Gastrocnemius medialis (tissue), 4 donors: ENCODE results near the gene C12orf75. TPM values are rescaled to one million over a fixed set of nuclear protein-coding genes. Genes with fewer than 3 reads are reported as not detected.
"Not testable (repeated sequence)": the region's sequence is repeated elsewhere in the genome, so short reads cannot be mapped to it uniquely, and the experiment has no call there.

Source experiments
- ATAC-seq, 2 donors: fragments of 150-250 bp; one replicate each; pipeline ENCODE4 v1.9.1; 2016
- DNase-seq, 2 donors: peaks; one replicate each; pipeline ENCODE4 v3.0.0-alpha.2; 2019
- H3K27ac ChIP-seq, 4 donors: fragments of 200-600 bp; sonication (generic); 1 replicate in 1 of 4; 2 replicates in 3 of 4; pipeline ENCODE4 v1.5.1; 2016 to 2018; ENCODE audit warnings: mild to moderate bottlenecking in 2 of 4, moderate library complexity in 1 of 4
- H3K27me3 ChIP-seq, 3 donors: fragments of 200-600 bp; sonication (generic) in 2 of 3; 1 replicate in 1 of 3; 2 replicates in 2 of 3; pipeline versions ENCODE4 v1.5.1 to v1.6.0; 2016 to 2019; ENCODE audit warnings: mild to moderate bottlenecking in 1 of 3, moderate library complexity in 1 of 3
- H3K36me3 ChIP-seq, 2 donors: fragments of 200-600 bp; sonication (generic) in 1 of 2; one replicate each; pipeline ENCODE4 v1.5.1; 2017 to 2018
- H3K4me1 ChIP-seq, 2 donors: fragments of 200-600 bp; sonication (generic) in 1 of 2; one replicate each; pipeline ENCODE4 v1.5.1; 2016 to 2017; ENCODE audit warnings: mild to moderate bottlenecking in 2 of 2
- H3K4me3 ChIP-seq, 4 donors: fragments of 200-600 bp; sonication (generic) in 3 of 4; 1 replicate in 1 of 4; 2 replicates in 3 of 4; pipeline ENCODE4 v1.5.1; 2016 to 2019; ENCODE audit warnings: mild to moderate bottlenecking in 2 of 4
- H3K9me3 ChIP-seq, 3 donors: fragments of 200-600 bp; sonication (generic) in 2 of 3; 1 replicate in 1 of 3; 2 replicates in 2 of 3; pipeline ENCODE4 v1.5.1; 2016 to 2019
- POLR2A ChIP-seq, 2 donors: fragments of 450-650 bp; IDR thresholded peaks; one replicate each; pipeline ENCODE4 v1.6.1; 2017; ENCODE audit warnings: antibody characterized with exemption in 2 of 2, mild to moderate bottlenecking in 2 of 2, moderate library complexity in 2 of 2
- in situ Hi-C, 4 donors: fragments of 200-750 bp; cut with MboI; loops; one replicate each; pipeline versions ENCODE4 v1.15.0 to v1.8.0; 2017; ENCODE audit warnings: low sequenced_read_pairs in 4 of 4
- intact Hi-C: fragments of 100-400 bp; cut with DNase I; formaldehyde crosslinking; loops from one replicate; pipeline ENCODE4 v1.15.1; 2023; ENCODE audit warnings: low total_unique reads
- total RNA-seq, 4 donors: library from RNA; depleted of rRNA; stranded (reverse); fragments of >200 nt; gene quantifications; one replicate each; pipeline versions ENCODE4 v1.1.0 to v1.2.3, GENCODE V29; 2016
- TF ChIP-seq, protein P1 (sequence below), 5 experiments: fragments of 450-650 bp in 3 of 5; fragments of 200-600 bp in 2 of 5; sonication (generic) in 2 of 5; IDR thresholded peaks in 4 of 5; conservative IDR thresholded peaks in 1 of 5; 1 replicate in 4 of 5; 2 replicates in 1 of 5; pipeline ENCODE4 v1.5.1; 2016 to 2019; ENCODE audit warnings: antibody characterized with exemption in 5 of 5, mild to moderate bottlenecking in 3 of 5, moderate library complexity in 3 of 5

Gene C12orf75
- total RNA-seq, 4 donors from 2014 or later, result 4.3 to 73.0 (median 17.3) TPM

- Histone ChIP-seq H3K4me1 (peaks cover 8 to 9% of the 10 kb centered on the region in 2 donors), H3K9me3 (no peaks in the 10 kb centered on the region), H3K27ac (peak overlapping the region in 3 of 4 donors; percentile 19 to 49 (median 24)), H3K36me3 (no peaks in the 10 kb centered on the region), H3K4me3 (peak overlapping the region in 2 of 4 donors; percentile 64 to 69), H3K27me3 (no peaks in the 10 kb centered on the region)
- intact Hi-C loops, result loop anchor here (5.0 kb wide), 1 partner anchor 95 kb away; the partner anchor contains the start of gene APPL2
- peak in 1 of 2 donors; percentile 13 for ATAC-seq
- TF ChIP-seq, protein P1, sequence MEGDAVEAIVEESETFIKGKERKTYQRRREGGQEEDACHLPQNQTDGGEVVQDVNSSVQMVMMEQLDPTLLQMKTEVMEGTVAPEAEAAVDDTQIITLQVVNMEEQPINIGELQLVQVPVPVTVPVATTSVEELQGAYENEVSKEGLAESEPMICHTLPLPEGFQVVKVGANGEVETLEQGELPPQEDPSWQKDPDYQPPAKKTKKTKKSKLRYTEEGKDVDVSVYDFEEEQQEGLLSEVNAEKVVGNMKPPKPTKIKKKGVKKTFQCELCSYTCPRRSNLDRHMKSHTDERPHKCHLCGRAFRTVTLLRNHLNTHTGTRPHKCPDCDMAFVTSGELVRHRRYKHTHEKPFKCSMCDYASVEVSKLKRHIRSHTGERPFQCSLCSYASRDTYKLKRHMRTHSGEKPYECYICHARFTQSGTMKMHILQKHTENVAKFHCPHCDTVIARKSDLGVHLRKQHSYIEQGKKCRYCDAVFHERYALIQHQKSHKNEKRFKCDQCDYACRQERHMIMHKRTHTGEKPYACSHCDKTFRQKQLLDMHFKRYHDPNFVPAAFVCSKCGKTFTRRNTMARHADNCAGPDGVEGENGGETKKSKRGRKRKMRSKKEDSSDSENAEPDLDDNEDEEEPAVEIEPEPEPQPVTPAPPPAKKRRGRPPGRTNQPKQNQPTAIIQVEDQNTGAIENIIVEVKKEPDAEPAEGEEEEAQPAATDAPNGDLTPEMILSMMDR (IDR thresholded peaks at IDR 0.05 in 4 of 5, conservative IDR thresholded peaks at IDR 0.05 in 1 of 5), result no peak
- no peak for TF ChIP-seq POLR2A (IDR thresholded peaks at IDR 0.05)
- no peak for DNase-seq
- in situ Hi-C loops, result no loop called here
These were observed 1.3 kb downstream of the C12orf75 start for GRCh38 chr12:105331805-105332251.

GRCh38 chr12:105332286-105332685 lies 1.8 kb downstream of the C12orf75 start:
- H3K27me3 ChIP-seq, ATAC-seq, H3K4me3 ChIP-seq, H3K9me3 ChIP-seq, H3K4me1 ChIP-seq, DNase-seq, in situ Hi-C loops, H3K36me3 ChIP-seq: not testable (repeated sequence)
- H3K27ac ChIP-seq, result peak overlapping the region in 1 of 4 donors; percentile 49
- intact Hi-C loops, result loop anchor here (5.0 kb wide), 1 partner anchor 95 kb away; the partner anchor contains the start of gene APPL2

DNA sequence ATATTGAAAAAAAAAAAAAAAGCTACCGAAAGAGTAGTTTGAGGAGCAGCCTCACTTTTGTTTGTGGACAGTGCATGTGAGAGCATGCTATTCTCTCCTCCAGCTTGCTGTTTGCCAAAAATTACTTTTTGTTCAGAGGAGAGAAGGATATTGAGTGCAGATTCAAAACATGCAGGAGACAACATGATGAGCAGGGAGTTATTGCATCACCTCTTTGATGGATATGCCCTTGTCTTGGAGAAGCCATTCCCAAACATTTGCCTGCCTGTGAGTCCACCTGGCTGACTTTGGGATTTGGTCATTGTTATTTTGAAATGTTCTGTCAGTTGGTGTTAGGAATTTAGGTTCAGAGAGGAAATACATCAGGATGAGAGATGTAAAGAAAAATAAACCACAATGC lies 2.4 kb downstream of the C12orf75 start:
- H3K4me3 ChIP-seq, result no peak overlapping the region
- H3K9me3 ChIP-seq, result no peaks in the 10 kb centered on the region
- H3K27me3 ChIP-seq, result no peaks in the 10 kb centered on the region
- H3K36me3 ChIP-seq, result no peaks in the 10 kb centered on the region
- TF ChIP-seq, protein P1 (IDR thresholded peaks at IDR 0.05 in 4 of 5, conservative IDR thresholded peaks at IDR 0.05 in 1 of 5), result no peak
- TF ChIP-seq POLR2A (IDR thresholded peaks at IDR 0.05), result no peak
- in situ Hi-C loops (no loop called here), intact Hi-C loops (loop anchor here (5.0 kb wide), 1 partner anchor 96 kb away; the partner anchor contains the start of gene APPL2)
- peaks cover 8 to 9% of the 10 kb centered on the region in 2 donors for H3K4me1 ChIP-seq
- H3K27ac ChIP-seq, result no peak overlapping the region
- ATAC-seq (no peak), DNase-seq (no peak)

- peaks cover 8 to 9% of the 10 kb centered on the region in 2 donors for H3K4me1 ChIP-seq
- in situ Hi-C loops, result no loop called here
These were observed 3.5 kb downstream of the C12orf75 start for GRCh38 chr12:105334001-105334400.

GRCh38 chr12:105334582-105334981 lies 4.1 kb downstream of the C12orf75 start:
- peaks cover 8 to 9% of the 10 kb centered on the region in 2 donors for H3K4me1 ChIP-seq
- ATAC-seq (no peak), DNase-seq (no peak)
- intact Hi-C loops (loop anchor here (5.0 kb wide), 1 partner anchor 97 kb away; the partner anchor contains the start of gene APPL2), in situ Hi-C loops (no loop called here)
- no peaks in the 10 kb centered on the region for H3K36me3 ChIP-seq
- H3K4me3 ChIP-seq, result no peak overlapping the region
- H3K27ac ChIP-seq, result no peak overlapping the region
- H3K9me3 ChIP-seq, result no peaks in the 10 kb centered on the region
- H3K27me3 ChIP-seq, result no peaks in the 10 kb centered on the region
- TF ChIP-seq POLR2A (IDR thresholded peaks at IDR 0.05), result no peak
- TF ChIP-seq, protein P1 (IDR thresholded peaks at IDR 0.05 in 4 of 5, conservative IDR thresholded peaks at IDR 0.05 in 1 of 5), result no peak

More at GRCh38 chr12:105334001-105334400, 3.5 kb downstream of the C12orf75 start:
- Histone ChIP-seq H3K27ac (no peak overlapping the region), H3K36me3 (no peaks in the 10 kb centered on the region), H3K4me3 (no peak overlapping the region), H3K9me3 (no peaks in the 10 kb centered on the region), H3K27me3 (no peaks in the 10 kb centered on the region)
- ATAC-seq, result no peak
- intact Hi-C loops, result loop anchor here (5.0 kb wide), 1 partner anchor 97 kb away; the partner anchor contains the start of gene APPL2
- DNase-seq, result no peak
- TF ChIP-seq, protein P1 (IDR thresholded peaks at IDR 0.05 in 4 of 5, conservative IDR thresholded peaks at IDR 0.05 in 1 of 5), result no peak
- no peak for TF ChIP-seq POLR2A (IDR thresholded peaks at IDR 0.05)
